Thoracic aorta (tissue), 2 donors: ENCODE data around the gene SLC37A2. TPM values are rescaled to one million over a fixed set of nuclear protein-coding genes. Genes with fewer than 3 reads are reported as not detected.
A peak's percentile ranks its signal among the peaks of the same experiment; 100 is the strongest.

Experiments used
- ATAC-seq: fragments of 150-250 bp; one replicate; pipeline ENCODE4 v1.8.0; 2017; ENCODE audit warnings: low read depth; ENCODE audit not compliant: insufficient number of reproducible peaks, low FRiP score
- DNase-seq: peaks from one replicate; pipeline ENCODE4 v3.0.0-alpha.2; 2020; ENCODE audit warnings: low spot score
- H3K27ac ChIP-seq, 2 donors: fragments of 200-600 bp; sonication (generic); 1 replicate in 1 of 2; 2 replicates in 1 of 2; pipeline ENCODE4 v1.5.1; 2016; ENCODE audit warnings: mild to moderate bottlenecking in 2 of 2, moderate library complexity in 2 of 2
- H3K27me3 ChIP-seq: fragments of 200-600 bp; sonication (generic); replicated peaks from 2 replicates; pipeline ENCODE4 v1.6.0; 2016; ENCODE audit warnings: mild to moderate bottlenecking; ENCODE audit not compliant: insufficient read depth
- H3K36me3 ChIP-seq: fragments of 200-600 bp; sonication (generic); one replicate; pipeline ENCODE4 v1.5.1; 2016
- H3K4me1 ChIP-seq, 2 donors: fragments of 200-600 bp; sonication (generic); 1 replicate in 1 of 2; 2 replicates in 1 of 2; pipeline versions ENCODE4 v1.5.1 to v1.6.0; 2016; ENCODE audit warnings: low read depth in 2 of 2, mild to moderate bottlenecking in 1 of 2; ENCODE audit not compliant: control insufficient read depth in 1 of 2
- H3K4me3 ChIP-seq: fragments of 200-600 bp; sonication (generic); 2 replicates; pipeline ENCODE4 v1.5.1; 2016; ENCODE audit warnings: mild to moderate bottlenecking
- H3K9me3 ChIP-seq: fragments of 200-600 bp; sonication (generic); 2 replicates; pipeline ENCODE4 v1.5.1; 2016
- CTCF ChIP-seq: fragments of 200-600 bp; sonication (generic); IDR thresholded peaks from one replicate; pipeline ENCODE4 v1.5.1; 2019; ENCODE audit warnings: antibody characterized with exemption
- total RNA-seq, 2 donors: library from RNA; depleted of rRNA; stranded (reverse); fragments of >200 nt; gene quantifications; one replicate each; pipeline versions ENCODE4 v1.1.0 to v1.2.3, GENCODE V29; 2016

The SLC37A2 gene
- total RNA-seq, 2 donors from 2014 or later = 8.9 to 11.6 TPM

GRCh38 chr11:125105926-125106325 is 42.8 kb downstream of the SLC37A2 start:
- Histone ChIP-seq H3K27ac (no peak overlapping the region), H3K4me3 (no peak overlapping the region), H3K36me3 (peaks cover 9% of the 10 kb centered on the region), H3K27me3 (no peaks in the 10 kb centered on the region), H3K4me1 (peaks cover 6 to 8% of the 10 kb centered on the region in 2 donors), H3K9me3 (no peaks in the 10 kb centered on the region)
- no peak for TF ChIP-seq CTCF
- DNase-seq = no peak
- no peak for ATAC-seq

- DNase-seq = no peak
- Histone ChIP-seq H3K27ac (no peak overlapping the region), H3K36me3 (no peaks in the 10 kb centered on the region), H3K4me1 (peaks cover 6 to 9% of the 10 kb centered on the region in 2 donors), H3K4me3 (no peak overlapping the region), H3K27me3 (no peaks in the 10 kb centered on the region), H3K9me3 (no peaks in the 10 kb centered on the region)
- no peak for ATAC-seq
- no peak for TF ChIP-seq CTCF
Observed at GRCh38 chr11:125108469-125108868, 45.4 kb downstream of the SLC37A2 start.

GRCh38 chr11:125110506-125110905 is 47.4 kb downstream of the SLC37A2 start:
- H3K27ac ChIP-seq = no peak overlapping the region
- H3K4me1 ChIP-seq = peaks cover 6 to 9% of the 10 kb centered on the region in 2 donors
- no peaks in the 10 kb centered on the region for H3K36me3 ChIP-seq
- no peaks in the 10 kb centered on the region for H3K9me3 ChIP-seq
- no peaks in the 10 kb centered on the region for H3K27me3 ChIP-seq
- TF ChIP-seq CTCF = no peak
- DNase-seq = no peak
- no peak for ATAC-seq
- peak overlapping the region; percentile 92 for H3K4me3 ChIP-seq

GRCh38 chr11:125111001-125111342 is 47.9 kb downstream of the SLC37A2 start:
- no peak for TF ChIP-seq CTCF
- Histone ChIP-seq H3K36me3 (no peaks in the 10 kb centered on the region), H3K27ac (peak overlapping the region; percentile 59 to 64), H3K27me3 (no peaks in the 10 kb centered on the region), H3K4me3 (peak overlapping the region; percentile 92), H3K4me1 (peaks cover 6 to 9% of the 10 kb centered on the region in 2 donors), H3K9me3 (no peaks in the 10 kb centered on the region)
- DNase-seq (no peak), ATAC-seq (peak; percentile 8)

GRCh38 chr11:125111343-125112207 is 48.5 kb downstream of the SLC37A2 start, which contains the start of gene TMEM218:
TMEM218 (minus strand) TSS chr11:125111626; CDS start chr11:125102241, 9,385 bp downstream.
- H3K4me1 ChIP-seq = peaks cover 6 to 9% of the 10 kb centered on the region in 2 donors
- TF ChIP-seq CTCF = no peak
- peak within 1 kb of the TSS; percentile 92 for H3K4me3 ChIP-seq
- peak within 1 kb of the TSS; percentile 59 to 64 for H3K27ac ChIP-seq
- H3K36me3 ChIP-seq = no peaks in the 10 kb centered on the region
- no peaks in the 10 kb centered on the region for H3K27me3 ChIP-seq
- H3K9me3 ChIP-seq = no peaks in the 10 kb centered on the region
- ATAC-seq (peak; percentile 98), DNase-seq (peak; percentile 96)
